ENCODE results near the gene VPS37B.

VPS37B gene

DNA sequence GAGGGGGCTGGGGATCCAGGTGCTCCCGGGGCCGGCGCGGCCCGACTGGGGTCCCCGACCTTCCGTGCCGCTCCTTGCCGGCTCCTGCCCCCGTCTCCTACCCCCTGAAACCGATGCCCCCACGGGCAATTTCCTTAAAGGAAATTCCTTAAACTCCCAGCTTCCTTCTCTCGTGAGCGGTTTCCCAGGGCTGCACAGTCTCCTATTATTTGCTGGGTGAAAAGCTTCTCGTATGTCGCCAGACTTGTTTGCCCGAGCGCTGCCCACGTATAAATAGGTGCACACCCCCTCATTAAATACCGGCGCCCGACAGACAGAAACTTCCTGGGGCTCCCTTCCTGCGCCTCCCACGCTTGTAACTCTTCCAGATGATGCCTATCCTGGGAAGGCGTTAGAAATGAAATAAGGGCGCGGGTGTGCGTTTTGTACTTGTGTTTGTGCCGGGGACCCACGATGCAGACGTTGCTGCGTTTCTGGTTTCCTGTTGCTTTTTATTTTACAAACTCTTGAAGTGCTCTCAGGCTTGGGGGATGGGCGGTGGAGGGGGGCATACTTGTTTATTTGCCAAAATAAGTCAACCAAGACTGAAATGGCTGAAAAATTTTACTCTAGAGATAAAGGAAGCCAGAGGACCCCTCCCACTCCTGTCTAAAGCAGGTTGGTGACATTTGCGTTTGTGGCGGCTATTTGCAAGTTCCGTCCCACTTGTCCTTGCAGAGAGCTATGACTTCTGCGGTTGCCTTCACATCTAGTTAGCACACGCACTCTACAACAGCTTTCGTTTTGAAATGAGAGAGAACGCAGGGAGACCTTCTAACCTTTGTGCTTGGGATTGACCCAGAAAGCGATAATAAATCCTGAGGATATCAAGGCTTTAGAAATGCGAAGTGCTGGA lies 59.6 kb downstream of the VPS37B start:
- peak overlapping the region; percentile 92 to 95 for H3K4me3 Mint-ChIP-seq
- peaks cover 10% of the 10 kb centered on the region for H3K27me3 Mint-ChIP-seq
- ATAC-seq, result peak; percentile 78

DNA sequence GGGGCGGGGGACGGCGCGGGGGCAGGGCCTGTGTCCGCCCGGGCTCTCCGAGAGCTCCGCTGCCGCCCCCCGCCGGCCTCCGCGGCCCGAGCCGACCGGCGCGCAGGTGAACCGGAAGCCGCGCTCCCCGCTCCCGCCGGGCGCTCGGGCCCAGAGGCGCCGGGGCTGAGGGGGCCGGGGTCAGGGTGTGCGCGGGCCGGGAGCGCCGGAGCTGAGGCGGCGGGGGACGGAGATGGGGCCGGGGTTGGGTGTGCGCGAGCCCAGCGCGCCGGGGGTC lies 60.2 kb downstream of the VPS37B start:
- Mint-ChIP-seq H3K27ac (no peak overlapping the region), H3K4me1 (peaks cover 58% of the 10 kb centered on the region), H3K9me3 (no peaks in the 10 kb centered on the region), H3K27me3 (peaks cover 10% of the 10 kb centered on the region), H3K4me3 (peak overlapping the region; percentile 92 to 95)
- peak; percentile 58 for ATAC-seq
- peak in 1 of 2 donors; percentile 36 for DNase-seq

More for the DNA sequence above, 59.6 kb downstream of the VPS37B start:
- H3K9me3 Mint-ChIP-seq, result no peaks in the 10 kb centered on the region
- H3K4me1 Mint-ChIP-seq, result peaks cover 64% of the 10 kb centered on the region
- DNase-seq, result peak; percentile 49 to 63
- peak overlapping the region; percentile 90 to 98 for H3K27ac Mint-ChIP-seq

- peaks cover 52% of the 10 kb centered on the region for H3K4me1 Mint-ChIP-seq
- H3K4me3 Mint-ChIP-seq, result peak within 1 kb of the TSS; percentile 92 to 95
- DNase-seq, result peak; percentile 37 to 58
- H3K27ac Mint-ChIP-seq, result peak within 1 kb of the TSS; percentile 94 to 98
- H3K9me3 Mint-ChIP-seq, result no peaks in the 10 kb centered on the region
- peak; percentile 64 for ATAC-seq
- peaks cover 10% of the 10 kb centered on the region for H3K27me3 Mint-ChIP-seq
Observed at GRCh38 chr12:122834921-122835749, 60.8 kb downstream of the VPS37B start, which contains the start of gene HIP1R. TSS of gene HIP1R (plus strand) at chr12:122835457. CDS start at chr12:122835551, 94 bp downstream.

- Mint-ChIP-seq H3K4me3 (peak overlapping the region; percentile 86 to 95), H3K27me3 (peaks cover 10% of the 10 kb centered on the region), H3K9me3 (no peaks in the 10 kb centered on the region), H3K4me1 (peaks cover 45% of the 10 kb centered on the region), H3K27ac (peak overlapping the region; percentile 94 to 95)
- ATAC-seq, result peak; percentile 16
- DNase-seq, result no peak
Observed at GRCh38 chr12:122834104-122834920, 61.6 kb downstream of the VPS37B start.

GRCh38 chr12:122830517-122831214 lies 65.3 kb downstream of the VPS37B start:
- DNase-seq (no peak), ATAC-seq (no peak)
- Mint-ChIP-seq H3K27me3 (peaks cover 10% of the 10 kb centered on the region), H3K9me3 (no peaks in the 10 kb centered on the region), H3K4me1 (peaks cover 13% of the 10 kb centered on the region), H3K27ac (no peak overlapping the region), H3K4me3 (no peak overlapping the region)

DNA sequence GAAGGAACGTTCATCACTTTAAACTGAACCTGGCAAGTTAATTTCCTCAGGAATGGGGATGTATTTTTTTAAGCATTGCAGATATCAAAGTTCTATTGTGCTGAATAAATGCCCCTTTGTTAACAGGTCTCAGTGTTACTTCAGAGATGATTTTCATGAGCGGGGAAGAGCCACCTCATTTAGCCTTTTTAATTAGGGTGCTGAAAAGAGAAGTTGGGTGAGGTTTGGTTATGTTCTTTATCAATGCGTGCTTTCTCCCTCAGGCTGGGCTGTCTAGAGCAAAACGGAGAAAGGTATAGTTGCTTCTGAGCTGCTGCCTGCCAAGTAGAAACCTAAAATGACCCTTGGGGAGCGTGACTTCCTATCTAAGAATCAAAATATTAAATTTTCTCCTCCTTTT lies 68.7 kb downstream of the VPS37B start:
- Mint-ChIP-seq H3K4me1 (no peaks in the 10 kb centered on the region), H3K9me3 (no peaks in the 10 kb centered on the region), H3K27me3 (no peaks in the 10 kb centered on the region), H3K27ac (no peak overlapping the region), H3K4me3 (no peak overlapping the region)
- ATAC-seq (no peak), DNase-seq (no peak)

DNA sequence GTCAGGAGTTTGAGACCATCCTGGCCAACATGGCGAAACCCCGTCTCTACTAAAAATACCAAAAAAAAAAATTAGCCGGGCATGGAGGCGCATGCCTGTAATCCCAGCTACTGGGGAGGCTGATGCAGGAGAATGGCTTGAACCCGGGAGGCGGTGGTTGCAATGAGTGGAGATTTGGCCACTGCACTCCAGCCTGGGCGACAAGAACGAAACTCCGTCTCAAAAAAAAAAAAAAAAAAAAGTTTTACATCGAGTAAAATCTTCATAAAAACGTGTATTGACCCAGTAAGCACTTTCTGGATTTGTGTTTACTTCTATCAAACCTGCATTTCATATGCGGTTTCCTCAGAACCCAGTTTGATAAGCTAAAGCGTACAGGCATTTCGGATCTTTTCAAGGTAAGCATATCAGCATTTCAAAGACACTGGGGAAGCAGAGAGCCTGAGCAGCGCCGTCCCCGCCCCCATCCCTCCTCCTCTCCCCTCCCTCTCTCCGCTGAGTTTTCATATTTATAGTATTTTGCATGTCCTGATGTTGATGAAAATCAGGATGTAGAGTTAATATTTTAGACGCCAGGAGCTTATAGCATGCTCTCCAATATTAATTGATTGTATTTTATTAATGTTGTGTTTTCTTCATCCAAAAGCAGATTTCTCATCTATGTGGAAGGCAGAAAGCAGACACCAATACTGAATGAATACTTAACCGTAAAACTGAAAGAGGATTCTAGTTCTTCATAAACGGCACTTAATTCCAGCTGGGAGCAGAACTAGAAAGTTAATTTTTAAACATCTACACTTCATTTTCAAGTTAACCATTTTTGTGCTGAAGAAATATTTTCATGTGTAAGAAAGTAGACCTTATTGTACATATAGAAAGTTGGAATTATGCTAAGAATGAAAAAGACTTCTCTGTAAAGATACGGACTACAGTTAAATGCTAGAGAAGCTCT lies 69.9 kb downstream of the VPS37B start:
- ATAC-seq (no peak), DNase-seq (no peak)
- Mint-ChIP-seq H3K9me3 (no peaks in the 10 kb centered on the region), H3K4me3 (peak overlapping the region; percentile 45 to 57), H3K27ac (no peak overlapping the region), H3K4me1 (no peaks in the 10 kb centered on the region), H3K27me3 (no peaks in the 10 kb centered on the region)

DNA sequence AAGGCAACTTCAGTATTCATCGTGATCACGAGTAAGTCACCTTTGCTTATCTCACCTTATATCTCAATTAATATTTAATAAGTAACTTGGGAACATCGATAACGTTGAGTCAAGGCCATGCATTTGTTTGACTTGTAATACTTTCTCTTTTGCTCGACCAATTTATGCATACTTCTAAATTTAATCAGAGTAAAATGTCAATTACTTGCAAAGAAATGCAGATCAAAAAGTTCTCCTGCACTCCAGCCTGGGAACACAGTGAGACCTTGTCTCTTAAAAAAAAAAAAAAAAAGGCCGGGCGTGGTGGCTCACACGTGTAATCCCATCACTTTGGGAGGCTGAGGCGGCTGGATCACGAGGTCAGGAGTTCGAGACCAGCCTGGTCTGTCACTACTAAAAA lies 72.5 kb downstream of the VPS37B start:
- ATAC-seq, result no peak
- H3K4me1 Mint-ChIP-seq, result no peaks in the 10 kb centered on the region
- no peak for DNase-seq
- H3K4me3 Mint-ChIP-seq, result no peak overlapping the region
- H3K27ac Mint-ChIP-seq, result no peak overlapping the region
- no peaks in the 10 kb centered on the region for H3K27me3 Mint-ChIP-seq
- H3K9me3 Mint-ChIP-seq, result no peaks in the 10 kb centered on the region

DNA sequence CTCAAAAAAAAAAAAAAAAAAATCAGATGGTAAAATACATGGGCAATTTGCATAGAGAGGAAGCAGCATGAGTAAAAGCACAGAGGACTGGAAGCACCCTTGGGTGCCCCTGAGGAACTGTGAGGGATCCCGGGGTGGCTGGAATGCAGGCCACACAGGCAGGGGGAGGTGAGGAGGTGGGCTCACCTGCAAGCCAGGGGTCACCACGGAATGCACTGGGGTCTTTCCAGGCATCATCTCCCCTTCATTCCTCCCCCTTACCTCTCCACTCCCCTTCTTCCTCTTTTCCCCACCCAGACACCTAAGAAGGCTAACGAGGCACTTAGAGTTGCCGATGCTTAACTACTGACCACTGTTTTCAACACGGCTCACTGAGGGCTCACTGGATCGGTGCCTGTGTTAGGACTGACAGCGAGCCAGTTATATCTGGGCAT lies 75.1 kb downstream of the VPS37B start:
- no peak for ATAC-seq
- peak overlapping the region in 1 of 2 donors; percentile 83 for H3K27ac Mint-ChIP-seq
- H3K4me3 Mint-ChIP-seq, result no peak overlapping the region
- no peak for DNase-seq
- no peaks in the 10 kb centered on the region for H3K4me1 Mint-ChIP-seq
- H3K27me3 Mint-ChIP-seq, result no peaks in the 10 kb centered on the region
- no peaks in the 10 kb centered on the region for H3K9me3 Mint-ChIP-seq

- Mint-ChIP-seq H3K27me3 (no peaks in the 10 kb centered on the region), H3K4me1 (no peaks in the 10 kb centered on the region), H3K9me3 (no peaks in the 10 kb centered on the region), H3K27ac (peak overlapping the region in 1 of 2 donors; percentile 80), H3K4me3 (no peak overlapping the region)
- ATAC-seq, result no peak
- DNase-seq, result no peak
Observed at GRCh38 chr12:122820138-122820537, 75.8 kb downstream of the VPS37B start.

GRCh38 chr12:122819209-122819785 lies 76.6 kb downstream of the VPS37B start:
- no peaks in the 10 kb centered on the region for H3K9me3 Mint-ChIP-seq
- H3K27ac Mint-ChIP-seq, result no peak overlapping the region
- H3K4me1 Mint-ChIP-seq, result no peaks in the 10 kb centered on the region
- ATAC-seq, result no peak
- no peak for DNase-seq
- H3K4me3 Mint-ChIP-seq, result no peak overlapping the region
- H3K27me3 Mint-ChIP-seq, result no peaks in the 10 kb centered on the region
